CD4-positive, alpha-beta T cell treated with Interleukin-2 at 100 ng/mL for 4 hours (primary cell): ENCODE measurements around the gene UBAP2.

ENCODE experiments used
- DNase-seq: peaks from one replicate; pipeline ENCODE4 v3.0.0-alpha.2; 2020; ENCODE audit warnings: low spot score

Gene UBAP2

GRCh38 chr9:33880211-33881089 is 168.2 kb downstream of the UBAP2 start:
- no peak for DNase-seq

GRCh38 chr9:33878691-33879366 is 169.9 kb downstream of the UBAP2 start:
- DNase-seq = no peak

GRCh38 chr9:33877727-33878489 is 170.8 kb downstream of the UBAP2 start:
- DNase-seq = no peak
